HCT116 (cell line): ENCODE results near the gene TCF7L2. TPM values are rescaled to one million over a fixed set of nuclear protein-coding genes. Genes with fewer than 3 reads are reported as not detected.

Experiments
- ATAC-seq: fragments of 200-7000 bp; cut with Tn5 transposase; 2 replicates; pipeline ENCODE4 v1.9.1; 2020; ENCODE audit warnings: mild to moderate bottlenecking, moderate library complexity
- BruUV-seq: library from RNA; stranded (reverse); fragments of 400-500 nt; replicated peaks from 2 replicates; lab custom pipeline; 2021; lab: Mats Ljungman, UMichigan
- CTCF ChIA-PET: fragments of 300-600 bp; sonication (Branson Sonifier 250); formaldehyde crosslinking; loops from one replicate; lab custom pipeline; 2021; ENCODE audit warnings: antibody characterized with exemption; lab: Charles Lee
- POLR2A ChIA-PET: fragments of 300-600, 350-600 bp; sonication (Branson Sonifier 250); formaldehyde crosslinking; loops from one replicate; lab custom pipeline; 2021; ENCODE audit warnings: antibody characterized with exemption; lab: Charles Lee
- RAD21 ChIA-PET, 2 experiments: fragments of 300-600 bp; sonication (Branson Sonifier 250); formaldehyde crosslinking; loops; one replicate each; lab custom pipeline; 2023; ENCODE audit warnings: low total read pairs in 2 of 2; ENCODE audit not compliant: uncharacterized antibody in 2 of 2, unreplicated experiment in 2 of 2, low non-redundant PET in 1 of 2; lab: Charles Lee
- DNase-seq: peaks from one replicate; pipeline ENCODE4 v3.0.0-alpha.2; 2010; ENCODE audit warnings: low read depth, low spot score
- H2AFZ ChIP-seq: fragments of 200-600 bp; shearing (Covaris generic), sonication (generic); 2 replicates; pipeline ENCODE4 v1.6.1; 2017; ENCODE audit warnings: low read depth, mixed run types, mixed read lengths, antibody characterized with exemption, low read length; ENCODE audit not compliant: poor library complexity, severe bottlenecking
- H3K27ac ChIP-seq: 2 replicates; pipeline ENCODE4 v1.5.1; 2012; ENCODE audit warnings: low read depth, low read length
- H3K27me3 ChIP-seq: fragments of 200-600 bp; sonication (generic); 2 replicates; pipeline ENCODE4 v1.6.1; 2016; ENCODE audit warnings: mixed run types, low read length, mixed read lengths; ENCODE audit not compliant: insufficient read depth
- H3K36me3 ChIP-seq, 2 experiments: fragments of 200-500 bp in 1 of 2; fragments of 200-600 bp in 1 of 2; sonication (Bioruptor generic) in 1 of 2; sonication (generic) in 1 of 2; 2 replicates each; pipeline versions ENCODE4 v1.5.1 to v1.6.1; 2014 to 2016; ENCODE audit warnings: low read length in 2 of 2, inconsistent platforms in 1 of 2, mixed read lengths in 1 of 2, mixed run types in 1 of 2; ENCODE audit not compliant: insufficient read depth in 2 of 2, control insufficient read depth in 1 of 2
- H3K4me1 ChIP-seq, 2 experiments: fragments of 200-600 bp in 1 of 2; sonication (generic) in 1 of 2; 2 replicates each; pipeline versions ENCODE4 v1.5.1 to v1.6.1; 2012 to 2017; ENCODE audit warnings: low read length in 2 of 2, inconsistent platforms in 1 of 2, mild to moderate bottlenecking in 1 of 2, mixed read lengths in 1 of 2, mixed run types in 1 of 2, moderate library complexity in 1 of 2; ENCODE audit not compliant: insufficient read depth in 2 of 2, control insufficient read depth in 1 of 2
- H3K4me2 ChIP-seq: fragments of 200-600 bp; sonication (generic); 2 replicates; pipeline ENCODE4 v1.6.1; 2017; ENCODE audit warnings: mixed run types, low read length, mixed read lengths
- H3K4me3 ChIP-seq, 2 experiments: fragments of 200-600 bp in 1 of 2; sonication (generic) in 1 of 2; replicated peaks in 1 of 2; 2 replicates each; pipeline ENCODE4 v1.5.1; 2011 to 2016; ENCODE audit warnings: low read length in 2 of 2, control low read depth in 1 of 2, low read depth in 1 of 2, mild to moderate bottlenecking in 1 of 2, mixed read lengths in 1 of 2, mixed run types in 1 of 2
- H3K79me2 ChIP-seq: fragments of 200-600 bp; sonication (generic); 2 replicates; pipeline ENCODE4 v1.6.1; 2017; ENCODE audit warnings: mild to moderate bottlenecking, mixed run types, low read length, moderate library complexity, mixed read lengths; ENCODE audit not compliant: insufficient read depth
- H3K9ac ChIP-seq: fragments of 200-600 bp; sonication (generic); 2 replicates; pipeline ENCODE4 v1.6.1; 2016; ENCODE audit warnings: low read length, mixed read lengths
- H3K9me2 ChIP-seq: fragments of 200-600 bp; sonication (generic), shearing (Covaris generic); 2 replicates; pipeline ENCODE4 v1.6.1; 2017; ENCODE audit warnings: mixed run types, mild to moderate bottlenecking, moderate library complexity; ENCODE audit not compliant: insufficient read depth
- H3K9me3 ChIP-seq, 2 experiments: fragments of 200-500 bp in 1 of 2; fragments of 200-600 bp in 1 of 2; sonication (Bioruptor generic) in 1 of 2; sonication (generic) in 1 of 2; 2 replicates each; pipeline ENCODE4 v1.6.1; 2014 to 2017; ENCODE audit warnings: low read length in 2 of 2, mixed read lengths in 2 of 2, inconsistent platforms in 1 of 2, low read depth in 1 of 2, mild to moderate bottlenecking in 1 of 2, mixed run types in 1 of 2, moderate library complexity in 1 of 2; ENCODE audit not compliant: control insufficient read depth in 1 of 2, insufficient read depth in 1 of 2
- H4K20me1 ChIP-seq: fragments of 200-600 bp; sonication (generic), shearing (Covaris generic); 2 replicates; pipeline ENCODE4 v1.6.1; 2017; ENCODE audit warnings: mixed run types, mild to moderate bottlenecking, moderate library complexity; ENCODE audit not compliant: insufficient read depth
- CBX3 ChIP-seq: IDR thresholded peaks from 2 replicates; pipeline ENCODE4 v1.6.1; 2012; ENCODE audit warnings: low read depth
- EGR1 ChIP-seq: IDR thresholded peaks from 2 replicates; pipeline ENCODE4 v1.6.1; 2012; ENCODE audit warnings: low read depth
- MAX ChIP-seq: IDR thresholded peaks from 2 replicates; pipeline ENCODE4 v1.6.1; 2012
- TCF7L2 ChIP-seq: IDR thresholded peaks from 2 replicates; pipeline ENCODE4 v1.7.0; 2011; ENCODE audit warnings: borderline replicate concordance, inconsistent platforms; ENCODE audit not compliant: insufficient read depth, insufficient read length; ENCODE audit errors: extremely low read depth
- YY1 ChIP-seq: IDR thresholded peaks from 2 replicates; pipeline ENCODE4 v1.6.1; 2011; ENCODE audit warnings: low read length, low read depth, moderate library complexity, mild to moderate bottlenecking; ENCODE audit not compliant: insufficient replicate concordance; ENCODE audit errors: extremely low read depth
- ZBTB33 ChIP-seq: IDR thresholded peaks from 2 replicates; pipeline ENCODE4 v1.6.1; 2011; ENCODE audit warnings: mild to moderate bottlenecking, low read length, moderate library complexity; ENCODE audit not compliant: insufficient replicate concordance; ENCODE audit errors: extremely low read depth
- intact Hi-C: fragments of 100-400 bp; cut with micrococcal nuclease; formaldehyde crosslinking; loops from 2 replicates; pipeline ENCODE4 v1.10.0; 2022
- total RNA-seq: library from RNA; stranded (reverse); gene quantifications from one replicate; pipeline ENCODE4 v1.2.1, GENCODE V29; 2021; ENCODE audit not compliant: unreplicated experiment

Gene TCF7L2
- total RNA-seq, 1 experiment from 2014 or later, result 164 TPM

GRCh38 chr10:113183573-113183972 lies 233.5 kb downstream of the TCF7L2 start (continued):
- TF ChIP-seq ZBTB33 (no peak), YY1 (no peak), MAX (no peak)

GRCh38 chr10:113187063-113187777 lies 237.2 kb downstream of the TCF7L2 start:
- DNase-seq, result no peak
- Histone ChIP-seq H3K36me3 (no peaks in the 10 kb centered on the region), H3K79me2 (no peaks in the 10 kb centered on the region), H3K9me2 (no peaks in the 10 kb centered on the region), H3K9me3 (no peaks in the 10 kb centered on the region), H3K4me1 (no peaks in the 10 kb centered on the region), H3K27ac (no peak overlapping the region), H3K9ac (no peak overlapping the region), H3K4me2 (no peak overlapping the region), H3K4me3 (no peak overlapping the region), H4K20me1 (no peaks in the 10 kb centered on the region), H3K27me3 (no peaks in the 10 kb centered on the region), H2AFZ (no peak overlapping the region)
- RAD21 ChIA-PET, result no interaction called here
- no peak for TF ChIP-seq TCF7L2
- no peak for TF ChIP-seq CBX3
- TF ChIP-seq EGR1, result no peak
- intact Hi-C loops, result no loop called here
- ATAC-seq, result no peak
- POLR2A ChIA-PET, result no interaction called here
- CTCF ChIA-PET, result no interaction called here
- BruUV-seq, result no TSS peak
